DND-41 (cell line): ENCODE results near the gene ARHGAP28.

ENCODE experiments used
- EZH2 ChIP-seq: IDR thresholded peaks from 3 replicates; pipeline ENCODE4 v1.6.1; 2012; ENCODE audit warnings: borderline replicate concordance, low read depth, mild to moderate bottlenecking, moderate library complexity, low read length, inconsistent platforms; ENCODE audit not compliant: severe bottlenecking
- TF ChIP-seq, protein P1 (sequence below): IDR thresholded peaks from 2 replicates; pipeline ENCODE4 v1.5.1; 2012; ENCODE audit warnings: borderline replicate concordance, low read length, moderate library complexity, mild to moderate bottlenecking; ENCODE audit not compliant: poor library complexity, severe bottlenecking; ENCODE audit errors: extremely low read depth

DNA sequence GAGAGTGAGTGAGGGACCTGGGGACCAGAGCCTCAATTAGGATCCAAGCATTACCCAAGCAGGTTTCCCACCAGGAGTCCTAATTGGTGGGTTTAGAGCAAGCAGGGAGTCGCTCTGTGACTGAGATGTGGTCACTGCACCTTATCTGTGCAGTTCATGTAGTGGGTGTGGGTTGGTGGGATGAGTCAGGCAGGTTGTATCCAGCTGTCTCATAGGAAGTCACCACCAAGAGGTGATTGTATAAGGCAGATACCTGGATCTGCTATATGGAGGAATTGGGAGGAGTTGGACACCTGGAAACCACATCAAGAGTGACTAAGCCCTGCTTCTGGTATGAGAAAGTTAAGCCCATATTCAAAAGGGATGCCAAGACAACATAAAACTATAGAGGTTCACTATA is 106.8 kb downstream of the ARHGAP28 start:
- TF ChIP-seq, protein P1, sequence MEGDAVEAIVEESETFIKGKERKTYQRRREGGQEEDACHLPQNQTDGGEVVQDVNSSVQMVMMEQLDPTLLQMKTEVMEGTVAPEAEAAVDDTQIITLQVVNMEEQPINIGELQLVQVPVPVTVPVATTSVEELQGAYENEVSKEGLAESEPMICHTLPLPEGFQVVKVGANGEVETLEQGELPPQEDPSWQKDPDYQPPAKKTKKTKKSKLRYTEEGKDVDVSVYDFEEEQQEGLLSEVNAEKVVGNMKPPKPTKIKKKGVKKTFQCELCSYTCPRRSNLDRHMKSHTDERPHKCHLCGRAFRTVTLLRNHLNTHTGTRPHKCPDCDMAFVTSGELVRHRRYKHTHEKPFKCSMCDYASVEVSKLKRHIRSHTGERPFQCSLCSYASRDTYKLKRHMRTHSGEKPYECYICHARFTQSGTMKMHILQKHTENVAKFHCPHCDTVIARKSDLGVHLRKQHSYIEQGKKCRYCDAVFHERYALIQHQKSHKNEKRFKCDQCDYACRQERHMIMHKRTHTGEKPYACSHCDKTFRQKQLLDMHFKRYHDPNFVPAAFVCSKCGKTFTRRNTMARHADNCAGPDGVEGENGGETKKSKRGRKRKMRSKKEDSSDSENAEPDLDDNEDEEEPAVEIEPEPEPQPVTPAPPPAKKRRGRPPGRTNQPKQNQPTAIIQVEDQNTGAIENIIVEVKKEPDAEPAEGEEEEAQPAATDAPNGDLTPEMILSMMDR, result no peak
- no peak for TF ChIP-seq EZH2
